ENCODE measurements around the gene RTN4.
"Not testable (repeated sequence)": the region's sequence is repeated elsewhere in the genome, so short reads cannot be mapped to it uniquely, and the experiment has no call there.

The RTN4 gene

GRCh38 chr2:55093381-55093780 is 43.1 kb upstream of the RTN4 start:
- no peak overlapping the region for H3K4me3 ChIP-seq (ENCODE audit: low read depth, low read length)
- DNase-seq (ENCODE audit: low read depth): no peak
- TF ChIP-seq, protein P1, sequence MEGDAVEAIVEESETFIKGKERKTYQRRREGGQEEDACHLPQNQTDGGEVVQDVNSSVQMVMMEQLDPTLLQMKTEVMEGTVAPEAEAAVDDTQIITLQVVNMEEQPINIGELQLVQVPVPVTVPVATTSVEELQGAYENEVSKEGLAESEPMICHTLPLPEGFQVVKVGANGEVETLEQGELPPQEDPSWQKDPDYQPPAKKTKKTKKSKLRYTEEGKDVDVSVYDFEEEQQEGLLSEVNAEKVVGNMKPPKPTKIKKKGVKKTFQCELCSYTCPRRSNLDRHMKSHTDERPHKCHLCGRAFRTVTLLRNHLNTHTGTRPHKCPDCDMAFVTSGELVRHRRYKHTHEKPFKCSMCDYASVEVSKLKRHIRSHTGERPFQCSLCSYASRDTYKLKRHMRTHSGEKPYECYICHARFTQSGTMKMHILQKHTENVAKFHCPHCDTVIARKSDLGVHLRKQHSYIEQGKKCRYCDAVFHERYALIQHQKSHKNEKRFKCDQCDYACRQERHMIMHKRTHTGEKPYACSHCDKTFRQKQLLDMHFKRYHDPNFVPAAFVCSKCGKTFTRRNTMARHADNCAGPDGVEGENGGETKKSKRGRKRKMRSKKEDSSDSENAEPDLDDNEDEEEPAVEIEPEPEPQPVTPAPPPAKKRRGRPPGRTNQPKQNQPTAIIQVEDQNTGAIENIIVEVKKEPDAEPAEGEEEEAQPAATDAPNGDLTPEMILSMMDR (IDR thresholded peaks at IDR 0.05; ENCODE audit: control insufficient read depth, extremely low read depth, insufficient read depth): no peak

DNA sequence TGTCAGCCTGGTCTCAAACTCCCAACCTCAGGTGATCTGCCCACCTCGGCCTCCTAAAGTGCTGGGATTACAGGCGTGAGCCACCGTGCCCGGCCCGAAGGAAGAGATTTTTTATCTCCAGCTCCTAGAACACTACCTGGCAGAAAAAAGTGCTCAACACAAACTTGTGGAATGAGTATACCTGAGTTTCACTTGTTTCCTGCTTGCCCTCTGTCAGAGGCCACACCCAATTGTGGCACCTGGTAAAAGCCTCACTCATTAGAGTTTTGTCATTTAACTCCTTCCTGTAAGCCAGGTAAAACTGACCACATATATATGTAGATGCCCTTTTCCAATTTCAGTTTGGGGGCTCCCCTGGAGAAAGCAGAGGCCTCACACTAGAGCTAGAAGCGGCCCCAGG is 42.2 kb upstream of the RTN4 start:
- DNase-seq (ENCODE audit: low read depth): no peak
- no peak overlapping the region for H3K4me3 ChIP-seq (ENCODE audit: low read depth, low read length)
- TF ChIP-seq, protein P1 (IDR thresholded peaks at IDR 0.05; ENCODE audit: control insufficient read depth, extremely low read depth, insufficient read depth): no peak

DNA sequence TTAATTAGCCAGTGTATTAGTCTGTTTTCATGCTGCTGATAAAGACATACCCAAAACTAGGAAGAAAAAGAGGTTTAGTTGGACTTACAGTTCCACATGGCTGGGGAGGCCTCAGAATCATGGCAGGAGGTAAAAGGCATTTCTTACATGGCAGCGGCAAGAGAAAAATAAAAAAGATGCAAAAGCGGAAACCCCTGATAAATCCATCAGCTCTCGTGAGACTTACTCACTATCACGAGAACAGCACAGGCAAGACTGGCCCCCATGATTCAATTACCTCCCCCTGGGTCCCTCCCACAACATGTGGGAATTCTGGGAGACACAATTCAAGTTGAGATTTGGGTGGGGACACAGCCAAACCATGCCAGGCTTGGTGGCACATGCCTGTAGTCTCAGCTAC is 41.4 kb upstream of the RTN4 start:
- not testable (repeated sequence) for H3K4me3 ChIP-seq (ENCODE audit: low read depth, low read length); DNase-seq (ENCODE audit: low read depth)

- DNase-seq (ENCODE audit: low read depth): no peak
- TF ChIP-seq, protein P1 (IDR thresholded peaks at IDR 0.05; ENCODE audit: control insufficient read depth, extremely low read depth, insufficient read depth): no peak
- H3K4me3 ChIP-seq (ENCODE audit: low read depth, low read length): no peak overlapping the region
These were observed 40.5 kb upstream of the RTN4 start for GRCh38 chr2:55090702-55091101.

GRCh38 chr2:55089726-55090125 is 39.5 kb upstream of the RTN4 start:
- DNase-seq (ENCODE audit: low read depth): no peak
- no peak overlapping the region for H3K4me3 ChIP-seq (ENCODE audit: low read depth, low read length)
- TF ChIP-seq, protein P1 (IDR thresholded peaks at IDR 0.05; ENCODE audit: control insufficient read depth, extremely low read depth, insufficient read depth): no peak

DNA sequence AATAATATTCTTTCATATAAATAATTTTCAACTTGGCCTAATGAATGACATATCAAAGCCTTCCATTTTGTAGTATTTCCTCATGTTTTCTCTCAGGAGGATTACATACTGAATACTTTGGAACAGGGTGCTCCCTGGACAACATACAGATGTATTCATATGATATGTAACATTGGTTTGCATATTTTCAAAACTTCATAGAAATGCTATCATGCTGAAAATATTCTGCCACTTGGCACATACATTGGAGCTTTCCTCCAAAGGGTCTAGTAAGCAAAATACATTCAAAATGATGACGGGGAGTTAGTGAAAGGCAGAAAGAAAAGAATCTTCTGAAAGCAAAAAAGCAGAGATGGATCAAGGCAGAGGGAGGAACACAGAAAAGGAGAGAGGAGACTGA is 38.1 kb upstream of the RTN4 start:
- H3K4me3 ChIP-seq (ENCODE audit: low read depth, low read length): no peak overlapping the region
- no peak for DNase-seq (ENCODE audit: low read depth)
- TF ChIP-seq, protein P1 (IDR thresholded peaks at IDR 0.05; ENCODE audit: control insufficient read depth, extremely low read depth, insufficient read depth): no peak

GRCh38 chr2:55087936-55088335 is 37.7 kb upstream of the RTN4 start:
- DNase-seq (ENCODE audit: low read depth): no peak
- TF ChIP-seq, protein P1 (IDR thresholded peaks at IDR 0.05; ENCODE audit: control insufficient read depth, extremely low read depth, insufficient read depth): no peak
- H3K4me3 ChIP-seq (ENCODE audit: low read depth, low read length): no peak overlapping the region

Data from LNCaP clone FGC (cell line).